T-helper 2 cell (primary cell): ENCODE results near the gene MT3.
"Not testable (repeated sequence)": the region's sequence is repeated elsewhere in the genome, so short reads cannot be mapped to it uniquely, and the experiment has no call there.

Experiments used
- DNase-seq, 5 experiments: peaks; one replicate each; pipeline versions ENCODE4 v3.0.0 to v3.0.0-alpha.2; 2012 to 2022

MT3 gene

DNA sequence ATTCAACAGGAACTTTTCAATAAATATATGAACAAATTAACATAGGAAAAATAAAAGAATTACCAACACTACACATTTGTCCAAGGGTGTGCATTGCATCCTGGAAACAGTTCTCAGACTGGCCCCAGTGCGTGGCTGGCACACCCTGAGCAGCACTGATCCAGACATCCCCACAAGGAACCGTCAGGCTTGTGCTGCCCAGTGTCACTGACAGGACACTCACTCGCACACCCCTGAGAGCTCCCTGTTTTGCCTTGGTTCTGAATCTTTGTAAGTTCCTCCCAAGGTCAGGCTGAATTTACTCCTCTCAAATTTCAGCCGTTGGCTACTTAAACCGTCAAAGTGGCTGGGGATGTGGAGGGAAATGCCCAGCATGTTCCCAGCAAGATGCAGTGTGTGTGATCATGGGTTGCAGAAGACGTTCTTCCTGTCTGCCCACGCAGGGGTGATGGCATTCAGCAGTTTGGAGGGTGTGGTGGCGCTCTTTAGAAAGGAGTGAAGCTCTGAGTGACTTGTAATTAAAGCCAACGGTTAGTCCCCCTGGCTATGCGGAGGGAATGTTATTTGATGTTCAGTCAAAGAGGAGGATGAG lies 20.8 kb downstream of the MT3 start:
- DNase-seq = peak in 4 of 5 experiments; percentile 57 to 83 (median 69)

DNA sequence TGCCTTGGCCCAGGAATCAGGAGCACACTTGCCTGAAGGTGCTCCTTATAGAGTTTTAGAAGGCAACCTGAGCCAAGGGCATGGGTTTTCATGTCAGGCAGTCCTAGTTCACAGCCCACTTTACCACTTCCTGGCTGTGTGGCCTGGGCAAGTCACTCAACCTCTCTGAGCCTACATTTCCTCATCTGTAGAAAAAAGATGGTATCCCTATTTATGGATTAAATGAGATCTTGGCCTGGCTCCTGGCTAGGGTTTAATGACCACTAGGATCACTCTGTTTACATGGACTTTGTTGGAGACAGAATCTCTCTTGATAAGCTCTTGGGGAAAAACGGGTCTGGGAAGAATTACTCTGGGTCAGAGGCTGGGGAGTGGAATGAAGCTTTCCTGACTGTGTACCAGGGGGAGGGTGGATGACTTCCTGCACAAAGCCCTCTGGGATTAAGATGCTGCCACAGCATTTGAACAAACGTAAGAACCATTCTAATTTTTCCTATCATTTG lies 21.3 kb downstream of the MT3 start:
- peak in 1 of 5 experiments; percentile 85 for DNase-seq

DNA sequence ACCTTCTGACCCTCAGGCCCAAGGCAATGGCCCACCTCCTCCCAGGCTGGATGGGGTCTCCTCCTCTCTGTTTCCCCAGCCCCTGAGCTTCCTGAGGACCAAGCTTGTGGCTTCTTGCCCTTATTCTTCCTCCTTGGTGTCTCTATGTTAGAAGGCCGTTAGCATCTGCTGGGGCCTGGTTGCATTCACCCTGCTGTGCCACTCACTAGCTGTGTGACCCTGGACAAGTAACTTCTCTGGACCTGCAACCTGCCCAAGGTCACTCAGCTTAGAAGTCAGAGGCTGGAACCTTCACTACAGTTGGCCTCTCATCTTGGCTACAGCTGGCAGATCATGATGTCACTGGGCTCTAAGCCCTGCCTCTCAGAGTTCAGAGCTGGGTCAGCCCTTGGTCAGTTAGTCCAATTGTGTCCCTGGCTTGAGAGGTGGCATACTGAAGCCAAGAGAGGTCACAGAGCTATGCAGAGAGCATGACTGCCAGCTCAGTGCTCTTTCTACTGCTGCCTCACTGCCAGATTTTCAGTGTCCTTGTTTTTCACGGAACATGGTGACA lies 22.0 kb downstream of the MT3 start:
- no peak for DNase-seq

DNA sequence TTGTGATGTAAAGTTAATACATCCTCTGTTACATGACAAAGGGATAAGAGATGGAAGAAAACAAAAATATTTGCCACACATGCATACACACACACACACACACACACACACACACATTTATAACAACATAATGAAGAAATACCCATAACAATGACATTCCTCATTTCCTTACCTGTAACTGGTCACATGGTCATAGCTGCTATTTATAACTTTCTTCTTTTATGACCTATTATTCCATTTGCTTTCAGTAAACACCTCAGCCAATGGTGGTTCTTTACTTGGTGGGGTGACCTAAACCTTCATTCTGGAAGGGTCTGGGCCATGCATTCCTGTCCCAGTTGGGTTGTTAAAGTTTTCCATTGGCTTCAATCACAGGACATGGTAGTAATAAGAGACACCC lies 24.4 kb downstream of the MT3 start:
- no peak for DNase-seq

DNA sequence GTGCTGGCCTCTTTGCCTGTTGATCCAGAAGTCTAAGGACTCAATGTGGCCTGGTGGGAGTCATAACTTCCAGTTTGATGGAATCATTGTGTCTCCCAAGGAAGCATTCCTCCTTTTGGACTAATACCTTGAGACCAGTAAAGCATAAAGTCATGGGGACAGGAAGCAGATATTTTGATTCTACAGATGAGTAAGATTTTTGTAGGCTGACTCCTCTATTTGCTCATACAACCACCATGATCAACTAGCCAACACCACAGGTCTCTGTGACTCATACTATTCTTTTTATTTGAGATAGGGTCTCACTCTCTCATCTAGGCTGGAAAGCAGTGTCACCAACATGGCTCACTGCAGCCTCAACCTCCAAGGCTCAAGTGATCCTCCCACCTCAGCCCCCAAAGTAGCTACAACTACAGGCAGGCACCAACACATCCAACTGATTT lies 25.2 kb downstream of the MT3 start:
- DNase-seq = peak in 1 of 5 experiments; percentile 87

DNA sequence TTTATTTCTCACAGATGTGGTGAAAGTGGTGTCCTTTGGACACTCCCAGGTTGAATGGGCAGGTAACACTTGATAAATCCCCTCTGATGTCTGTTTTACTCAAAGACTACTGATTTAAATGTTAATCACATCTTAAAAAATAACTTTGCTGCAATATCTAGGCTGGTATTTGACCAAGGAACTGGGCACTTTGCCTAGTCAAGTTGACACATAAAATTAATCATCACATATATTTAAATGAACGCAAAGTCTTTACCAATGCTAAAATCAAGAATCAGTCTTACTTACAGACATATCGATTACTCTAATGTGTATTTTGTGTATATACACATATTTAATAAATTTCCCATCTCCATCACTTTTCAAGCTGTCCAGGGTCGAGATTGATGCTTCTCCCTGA lies 26.0 kb downstream of the MT3 start:
- no peak for DNase-seq

DNA sequence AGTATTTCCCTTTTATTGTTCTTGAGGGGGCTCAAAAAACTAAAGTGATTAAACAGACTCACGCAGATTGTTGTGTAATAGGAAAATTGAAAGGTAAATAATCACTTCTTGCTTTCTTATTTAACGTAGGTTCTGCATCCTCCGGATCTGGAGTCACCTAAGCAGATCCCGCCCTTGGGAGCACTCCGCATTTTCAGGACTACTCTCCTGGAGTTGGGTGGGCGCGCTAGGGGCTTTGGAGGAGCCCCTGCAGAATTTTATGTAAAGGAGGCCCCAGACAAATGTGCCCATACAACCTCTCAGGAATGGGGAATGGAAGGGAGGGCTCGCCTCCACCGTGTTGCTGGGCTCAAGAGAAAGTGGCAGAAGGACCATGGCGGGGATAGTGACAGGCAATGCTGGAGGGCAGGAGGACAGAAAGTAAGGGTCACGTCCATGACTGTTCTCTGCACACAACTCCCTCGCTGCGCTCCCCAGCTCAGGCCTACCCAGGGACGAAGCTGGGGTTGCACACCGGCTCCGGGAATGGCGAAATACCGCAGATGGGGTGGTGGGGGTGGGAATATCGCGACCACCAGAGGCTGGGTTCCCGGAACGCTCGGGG lies 27.4 kb downstream of the MT3 start:
- DNase-seq = no peak

DNA sequence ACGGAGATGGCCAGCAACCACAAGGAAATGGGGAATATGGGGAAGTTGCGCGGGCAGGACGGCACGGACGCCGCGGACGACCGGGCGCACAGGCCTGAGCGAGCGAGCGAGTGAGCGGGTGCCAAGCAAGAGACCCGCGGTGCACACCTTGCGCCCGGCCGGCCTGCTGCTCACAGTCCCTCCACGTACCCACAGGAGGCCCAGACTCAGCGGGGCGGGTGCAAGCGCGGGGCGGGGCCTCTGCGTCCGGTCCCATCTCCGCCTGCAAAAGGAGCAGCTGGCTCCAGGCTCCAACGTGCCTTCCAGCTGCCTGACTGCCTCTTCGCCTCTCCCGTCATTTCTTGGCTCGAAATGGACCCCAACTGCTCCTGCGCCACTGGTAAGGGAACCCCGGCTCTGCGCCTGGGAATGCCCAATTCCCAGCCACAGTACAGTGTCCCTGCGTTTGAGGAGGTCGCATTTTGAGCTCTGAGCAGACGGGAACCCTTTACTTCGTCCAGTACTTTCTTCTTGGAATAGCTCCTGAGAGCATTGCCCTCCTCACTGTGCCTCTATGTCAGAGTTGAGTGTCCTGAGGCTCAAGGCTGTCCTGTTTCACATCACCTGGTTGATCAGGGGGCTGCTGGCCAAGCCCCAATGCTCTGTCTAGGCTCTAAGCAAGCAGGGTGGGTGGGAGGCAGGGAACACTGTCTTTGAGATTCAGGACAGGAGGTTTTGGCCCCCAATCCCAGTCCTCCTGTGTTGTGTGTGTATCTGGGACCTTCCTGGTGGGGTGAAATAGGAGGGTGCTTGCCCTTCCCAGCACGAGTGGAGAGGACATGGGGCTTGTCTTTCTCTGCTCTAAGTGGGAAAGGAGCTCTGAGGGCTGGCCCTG lies 28.1 kb downstream of the MT3 start:
- peak in 3 of 5 experiments; percentile 27 to 79 (median 37) for DNase-seq

DNA sequence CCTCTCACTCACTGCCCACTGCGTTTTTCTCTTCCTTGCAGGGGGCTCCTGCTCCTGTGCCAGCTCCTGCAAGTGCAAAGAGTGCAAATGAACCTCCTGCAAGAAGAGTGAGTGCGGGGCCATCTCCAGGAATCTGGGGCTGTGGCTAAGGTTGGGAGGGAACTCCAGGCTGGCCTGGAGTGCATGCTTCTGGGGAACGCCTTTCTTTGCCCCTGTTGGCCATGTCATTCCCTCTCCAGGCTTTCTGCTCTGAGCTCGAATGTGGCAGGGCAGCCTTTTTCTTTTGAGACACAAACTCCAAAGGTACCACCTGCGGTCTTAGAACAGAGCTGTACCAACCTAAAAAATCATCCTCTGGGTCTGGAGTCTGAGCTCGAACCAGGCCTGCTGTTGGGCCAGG lies 28.8 kb downstream of the MT3 start:
- DNase-seq = no peak

DNA sequence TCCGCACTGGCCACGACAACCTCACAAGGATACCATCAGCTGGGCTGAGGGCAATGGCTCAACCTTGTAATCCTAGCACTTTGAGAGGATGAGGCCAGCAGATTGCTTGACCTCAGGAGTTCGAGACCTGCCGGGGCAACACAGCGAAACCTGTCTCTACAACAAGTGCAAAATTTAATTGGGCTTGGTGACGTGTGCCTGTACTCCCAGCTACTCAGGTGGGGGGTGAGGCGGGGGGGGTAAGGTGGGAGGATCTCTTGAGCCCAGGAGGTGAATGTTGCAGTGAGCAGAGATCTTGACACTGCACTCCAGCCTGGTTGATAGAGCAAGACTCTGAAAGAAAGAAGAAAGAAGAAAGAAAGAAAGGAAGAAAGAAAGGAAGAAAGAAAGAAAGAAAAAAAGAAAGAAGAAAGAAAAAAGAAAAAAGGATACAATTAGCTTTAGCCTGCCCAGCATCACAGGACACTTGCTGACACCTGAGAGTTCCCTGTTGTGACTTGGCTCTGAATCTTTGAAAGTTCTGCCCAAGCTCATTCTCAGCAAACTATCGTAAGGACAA lies 31.1 kb downstream of the MT3 start:
- DNase-seq = no peak

DNA sequence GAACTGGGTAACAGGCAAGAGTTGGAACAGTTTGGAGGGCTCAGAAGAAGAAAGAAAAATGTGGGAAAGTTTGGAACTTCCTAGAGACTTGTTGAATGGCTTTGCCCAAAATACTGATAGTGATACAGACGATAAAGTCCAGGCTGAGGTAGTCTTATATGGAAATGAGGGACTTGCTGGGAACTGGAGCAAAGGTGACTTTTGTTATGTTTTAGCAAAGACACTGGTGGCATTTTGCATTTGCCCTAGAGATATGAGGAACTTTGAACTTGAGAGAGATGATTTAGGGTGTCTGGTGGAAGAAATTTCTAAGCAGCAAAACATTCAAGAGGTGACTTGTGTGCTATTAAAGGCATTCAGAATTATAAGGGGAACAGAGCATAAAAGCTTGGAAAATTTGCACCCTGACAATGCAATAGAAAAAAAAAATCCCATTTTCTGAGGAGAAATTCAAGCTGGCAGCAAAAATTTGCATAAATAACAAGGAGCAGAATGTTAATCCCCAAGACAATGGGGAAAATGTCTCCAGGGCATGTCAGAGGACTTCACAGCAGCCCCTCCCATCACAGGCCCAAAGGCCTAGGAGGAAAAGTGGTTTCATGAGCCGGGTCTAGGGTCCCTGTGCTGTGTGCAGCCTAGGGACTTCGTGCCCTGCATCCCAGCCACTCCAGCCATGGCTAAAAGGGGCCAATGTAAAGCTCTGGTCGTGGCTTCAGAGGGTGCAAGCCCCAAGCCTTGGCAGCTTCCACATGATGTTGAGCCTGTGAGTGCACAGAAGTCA lies 32.5 kb downstream of the MT3 start:
- not testable (repeated sequence) for DNase-seq

DNA sequence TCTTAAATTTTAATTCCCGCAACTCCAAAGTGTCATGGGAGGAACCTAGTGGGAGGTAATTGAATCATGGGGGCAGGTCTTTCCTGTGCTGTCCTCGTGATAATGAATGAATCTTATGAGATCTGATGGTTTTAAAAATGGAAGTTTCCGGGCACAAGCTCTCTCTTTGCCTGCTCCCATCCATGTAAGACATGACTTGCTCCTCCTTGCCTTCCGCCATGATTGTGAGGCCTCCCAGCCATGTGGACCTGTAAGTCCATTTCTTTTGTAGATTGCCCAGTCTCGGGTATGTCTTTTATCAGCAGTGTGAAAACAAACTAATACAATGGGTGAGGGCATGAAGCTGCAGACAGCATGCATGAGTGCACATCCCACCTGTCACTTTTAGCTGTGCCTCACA lies 33.9 kb downstream of the MT3 start:
- not testable (repeated sequence) for DNase-seq

DNA sequence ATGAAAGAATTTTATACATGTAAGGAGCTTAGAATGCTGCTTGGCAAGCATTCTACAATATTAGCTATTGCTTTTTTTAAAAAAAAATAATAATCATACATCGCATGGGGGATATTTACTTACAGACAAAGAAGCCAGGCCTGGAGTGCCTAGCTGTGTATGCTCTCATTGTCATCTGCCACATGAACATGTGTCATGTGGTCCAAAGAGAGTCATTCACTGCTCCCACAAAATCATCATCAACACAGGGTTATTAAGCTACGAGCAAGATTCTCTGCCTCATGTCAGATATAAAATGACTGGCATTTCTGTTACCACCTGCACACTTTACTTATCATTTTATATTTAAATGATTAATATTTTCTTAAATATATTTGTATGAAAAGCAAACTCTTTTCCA lies 34.3 kb downstream of the MT3 start:
- no peak for DNase-seq

DNA sequence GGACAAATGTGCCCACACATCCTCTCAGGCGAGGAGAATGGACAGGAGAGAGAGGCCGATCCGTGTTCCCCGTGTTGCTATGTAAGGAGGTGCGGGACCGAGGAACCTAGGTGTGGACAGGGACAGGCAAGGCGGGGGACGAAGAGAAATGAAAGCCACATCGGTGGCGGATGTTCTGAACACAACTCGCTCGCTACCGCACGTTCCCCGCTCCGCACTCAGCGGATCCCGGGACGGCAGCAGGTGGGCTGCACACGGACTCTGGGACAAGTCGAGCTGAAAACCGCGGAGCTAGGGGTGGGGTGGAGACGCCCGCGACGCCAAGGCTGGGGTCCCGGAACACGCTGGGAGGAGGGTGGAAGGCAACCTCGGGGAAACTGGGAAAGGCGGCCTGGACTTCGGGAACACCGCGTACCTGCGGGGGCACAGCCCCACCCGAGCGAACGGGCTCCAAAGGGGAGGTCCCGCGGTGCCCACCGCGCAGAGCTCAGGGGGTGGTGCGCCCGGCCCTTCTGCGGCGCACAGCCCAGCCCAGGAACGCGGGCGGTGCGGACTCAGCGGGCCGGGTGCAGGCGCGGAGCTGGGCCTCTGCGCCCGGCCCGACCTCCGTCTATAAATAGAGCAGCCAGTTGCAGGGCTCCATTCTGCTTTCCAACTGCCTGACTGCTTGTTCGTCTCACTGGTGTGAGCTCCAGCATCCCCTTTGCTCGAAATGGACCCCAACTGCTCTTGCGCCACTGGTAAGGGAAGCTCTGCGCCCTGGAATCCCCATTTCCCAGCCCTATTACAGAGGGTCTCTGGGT lies 36.0 kb downstream of the MT3 start, which contains the start of gene MT1E:
MT1E (plus strand) TSS at position 642 of the 803 bp plus-strand sequence; CDS start at position 713, 71 bp downstream.
- DNase-seq = peak in 3 of 5 experiments; percentile 15 to 87 (median 42)

DNA sequence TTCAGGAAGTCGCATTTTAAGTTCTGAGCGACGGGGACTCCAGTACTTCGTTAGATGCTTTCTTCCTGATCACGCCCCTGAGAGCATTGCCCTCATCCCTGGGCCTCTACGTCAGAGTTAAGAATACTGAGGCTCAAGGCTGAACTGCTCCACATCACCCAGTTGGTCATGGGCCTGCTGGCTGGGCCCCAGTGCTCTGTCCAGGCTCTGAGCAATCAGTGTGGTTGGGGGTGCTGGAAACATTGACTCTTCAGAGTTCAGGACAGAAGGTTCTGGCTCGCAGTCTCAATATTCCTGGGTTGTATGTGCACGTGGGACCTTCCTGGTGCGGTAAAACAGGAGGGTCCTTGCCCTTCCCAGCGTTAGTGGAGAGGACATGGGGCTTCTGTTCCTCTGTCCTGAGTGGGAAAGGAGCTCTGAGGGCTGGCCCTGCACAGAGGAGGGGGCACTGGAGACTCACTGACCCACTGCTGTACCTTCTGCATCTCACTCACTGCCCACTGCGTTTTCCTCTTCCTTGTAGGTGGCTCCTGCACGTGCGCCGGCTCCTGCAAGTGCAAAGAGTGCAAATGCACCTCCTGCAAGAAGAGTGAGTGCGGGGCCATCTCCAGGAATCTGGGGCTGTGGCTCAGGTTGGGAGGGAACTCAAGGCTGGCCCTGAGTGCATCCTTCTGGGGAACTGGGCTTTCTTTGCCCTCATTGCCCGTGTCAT lies 36.8 kb downstream of the MT3 start:
- DNase-seq = no peak

DNA sequence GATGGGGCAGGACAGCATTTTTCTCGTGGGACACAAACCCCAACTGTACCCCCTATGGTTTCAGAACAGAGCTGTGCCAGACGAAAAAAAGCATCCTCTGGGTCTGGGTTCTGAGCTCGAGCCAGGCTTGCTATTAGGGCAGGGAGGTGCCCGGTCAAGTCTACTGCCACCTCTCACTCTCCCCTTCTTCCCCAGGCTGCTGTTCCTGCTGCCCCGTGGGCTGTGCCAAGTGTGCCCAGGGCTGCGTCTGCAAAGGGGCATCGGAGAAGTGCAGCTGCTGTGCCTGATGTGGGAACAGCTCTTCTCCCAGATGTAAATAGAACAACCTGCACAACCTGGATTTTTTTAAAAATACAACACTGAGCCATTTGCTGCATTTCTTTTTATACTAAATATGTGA lies 37.4 kb downstream of the MT3 start:
- DNase-seq = no peak

DNA sequence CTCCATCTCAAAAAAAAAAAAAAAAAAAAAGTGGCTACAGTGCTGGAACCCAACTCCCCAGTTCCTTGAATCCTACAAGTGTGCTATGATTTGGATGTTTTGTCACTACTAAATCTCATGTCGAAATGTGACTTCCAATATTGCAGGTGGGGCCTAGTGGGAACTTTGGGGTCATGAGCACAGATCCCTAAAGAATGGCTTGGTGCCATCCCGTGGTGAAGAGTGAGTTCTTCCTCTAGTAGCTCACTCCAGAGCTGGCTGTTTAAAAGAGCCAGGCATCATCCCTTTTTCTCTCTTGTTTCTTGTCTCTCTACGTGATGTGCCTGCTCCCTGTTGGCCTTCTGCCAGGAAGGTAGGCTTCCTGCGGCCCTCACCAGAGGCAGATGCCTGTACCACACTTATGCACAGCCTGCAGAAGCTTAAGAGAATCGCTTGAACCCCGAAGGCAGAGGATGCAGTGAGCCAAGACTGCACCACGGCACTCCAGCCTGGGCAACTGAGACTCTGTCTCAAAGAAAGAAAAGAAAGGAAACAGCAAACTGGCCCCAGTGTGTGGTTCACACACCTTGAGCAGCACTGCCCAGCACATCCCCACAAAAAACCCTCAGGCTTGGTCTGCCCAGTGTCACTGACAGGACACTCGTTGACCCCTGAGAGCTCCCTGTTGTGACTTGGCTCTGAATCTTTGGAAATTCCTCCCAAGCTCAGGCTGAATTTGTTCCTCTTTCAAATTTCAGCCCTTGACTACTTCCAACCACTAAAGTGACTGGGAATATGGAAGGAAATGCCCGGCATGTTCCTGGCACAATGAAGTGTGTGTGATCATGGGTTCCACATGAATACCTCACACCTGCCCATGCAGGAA lies 39.4 kb downstream of the MT3 start:
- DNase-seq = no peak

DNA sequence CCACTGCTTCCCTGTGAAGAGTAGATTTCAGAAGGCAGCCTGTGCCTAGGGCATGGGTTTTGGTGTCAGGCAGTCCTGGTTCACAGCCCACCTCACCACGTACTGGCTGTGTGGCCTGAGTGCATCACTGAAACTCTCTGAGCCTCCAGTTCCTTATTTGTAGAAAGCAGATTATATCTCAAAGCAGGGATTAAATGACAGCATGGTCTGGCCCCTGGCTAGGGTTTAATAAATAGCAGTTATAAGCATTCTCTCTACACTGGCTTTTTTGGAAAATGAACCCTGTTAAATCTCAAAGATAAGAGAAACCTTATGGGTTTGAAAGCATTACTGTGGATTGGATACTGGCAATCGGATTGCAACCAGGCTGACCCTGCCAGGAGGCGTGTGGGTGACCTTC lies 40.2 kb downstream of the MT3 start:
- DNase-seq = no peak

DNA sequence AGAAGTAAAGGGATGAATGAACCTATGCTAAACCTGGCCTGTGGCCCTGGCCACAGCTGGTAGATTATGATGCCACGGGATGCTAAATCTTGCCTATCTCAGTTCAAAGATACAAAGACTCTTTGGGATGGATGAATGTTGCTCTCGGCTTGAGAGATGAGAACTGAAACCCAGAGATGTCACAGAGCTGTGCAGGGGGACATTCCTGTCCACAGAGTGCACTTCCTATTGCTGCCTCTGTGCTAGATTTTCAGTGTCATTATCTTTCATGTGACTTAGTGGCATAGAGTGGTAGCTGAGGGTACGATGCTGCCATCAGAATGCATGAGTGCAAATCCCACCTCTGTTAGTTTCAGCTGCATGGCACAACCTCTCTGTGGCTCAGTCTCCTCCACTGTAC lies 40.8 kb downstream of the MT3 start:
- DNase-seq = peak in 1 of 5 experiments; percentile 45
